Stimulated activated CD4-positive, alpha-beta T cell treated with anti-CD3 and anti-CD28 coated beads, Interleukin-2, amount 100 ng/mL, for 48 hours (primary cell): ENCODE measurements around the gene EIF4E3.

Experiments
- DNase-seq, 2 donors: peaks; one replicate each; pipeline ENCODE4 v3.0.0-alpha.2; 2020

EIF4E3 gene

DNA sequence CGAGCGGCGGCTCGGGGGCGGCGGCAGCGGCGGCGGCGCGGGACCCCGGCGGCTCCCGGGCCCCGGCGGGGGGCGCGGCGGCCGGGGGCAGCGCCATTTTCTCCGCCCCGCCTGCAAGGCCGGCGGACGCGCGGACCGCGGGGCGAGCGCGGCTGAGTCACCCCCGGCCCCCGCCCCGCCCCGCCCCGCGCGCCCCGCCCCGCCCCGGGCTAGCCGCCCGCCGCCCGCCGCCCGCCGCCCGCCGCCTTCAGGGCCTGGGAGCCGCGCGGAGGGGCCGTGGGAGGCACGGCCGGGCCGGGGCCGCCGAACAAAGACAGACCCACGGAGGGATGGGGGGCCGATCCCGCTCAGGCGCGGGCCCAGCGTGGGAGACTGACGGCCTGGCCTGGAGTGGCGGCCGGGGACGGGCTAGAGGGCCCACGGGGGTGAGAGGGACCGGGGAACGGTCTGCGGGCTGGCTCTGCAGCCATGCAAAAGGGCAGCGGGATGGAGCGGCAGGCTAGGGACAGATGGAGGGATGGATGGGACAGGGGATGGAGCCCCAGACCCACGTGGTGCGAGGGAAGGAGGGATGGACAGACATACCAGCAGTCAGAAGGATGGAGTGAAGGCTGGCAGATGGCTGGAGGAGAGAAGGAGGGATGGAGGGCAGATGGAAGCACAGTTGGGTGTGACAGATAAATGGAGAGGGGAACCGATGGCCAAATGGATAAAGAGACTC, at the start of gene EIF4E3:
TSS of gene EIF4E3 (minus strand) at position 132 of the 721 bp plus-strand sequence. CDS start at position 97, 35 bp downstream.
- peak in 1 of 2 donors; percentile 34 for DNase-seq

DNA sequence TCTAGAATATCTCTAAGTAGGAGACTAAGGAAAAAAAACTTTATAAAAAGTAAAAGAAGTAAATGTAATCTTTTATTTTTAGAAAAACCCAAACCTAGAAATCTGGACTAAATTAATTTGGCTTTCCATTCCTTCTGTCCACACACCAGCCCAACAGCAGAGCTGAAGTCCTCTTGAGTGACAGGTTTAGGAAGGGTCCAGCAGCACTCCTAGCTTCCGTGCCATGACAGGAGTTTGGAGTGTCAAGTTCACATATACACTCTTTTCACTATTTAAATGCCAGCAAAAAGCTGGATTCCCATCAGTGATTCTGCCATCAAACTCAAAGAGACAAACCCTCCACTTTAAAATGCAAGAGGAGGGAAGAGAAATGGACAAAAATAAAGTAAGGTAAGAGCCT, 46.7 kb upstream of the EIF4E3 start:
- no peak for DNase-seq

DNA sequence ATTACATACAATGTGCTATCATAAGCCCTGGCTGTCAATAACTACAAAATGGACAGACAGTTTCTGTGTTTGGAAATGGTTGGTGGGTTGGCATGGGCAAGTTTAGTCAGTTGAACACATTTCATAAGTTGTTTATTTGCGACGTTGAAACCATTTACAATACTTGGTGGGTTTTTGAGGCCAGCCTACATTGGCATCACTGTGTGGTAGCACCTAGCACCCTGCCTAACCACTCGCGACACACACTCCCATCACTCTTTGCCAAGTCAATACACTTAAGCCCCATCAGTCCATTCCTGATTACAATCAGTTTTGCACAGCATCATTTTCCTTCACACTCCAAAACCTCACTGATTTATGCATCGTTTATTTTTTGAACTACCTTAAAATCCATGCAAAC, 45.9 kb upstream of the EIF4E3 start:
- DNase-seq: no peak

DNA sequence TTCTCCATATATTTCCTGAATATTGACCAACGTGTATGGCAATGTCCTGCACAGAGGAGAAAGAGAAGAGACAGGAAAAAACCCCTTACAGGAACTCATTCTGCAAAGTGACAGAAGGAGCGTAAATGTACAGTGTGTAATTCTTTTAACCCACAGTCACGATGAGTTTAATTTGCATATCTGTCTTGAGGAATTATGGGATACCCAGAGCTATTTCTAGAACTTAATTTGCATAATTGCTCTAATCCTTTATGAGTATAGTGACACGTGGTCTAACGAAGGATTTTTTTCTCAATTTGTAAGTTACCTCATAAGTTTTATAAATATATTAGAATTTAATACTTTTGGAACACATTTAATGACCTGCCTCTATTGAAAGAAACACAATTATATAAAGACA, 38.2 kb upstream of the EIF4E3 start:
- no peak for DNase-seq

DNA sequence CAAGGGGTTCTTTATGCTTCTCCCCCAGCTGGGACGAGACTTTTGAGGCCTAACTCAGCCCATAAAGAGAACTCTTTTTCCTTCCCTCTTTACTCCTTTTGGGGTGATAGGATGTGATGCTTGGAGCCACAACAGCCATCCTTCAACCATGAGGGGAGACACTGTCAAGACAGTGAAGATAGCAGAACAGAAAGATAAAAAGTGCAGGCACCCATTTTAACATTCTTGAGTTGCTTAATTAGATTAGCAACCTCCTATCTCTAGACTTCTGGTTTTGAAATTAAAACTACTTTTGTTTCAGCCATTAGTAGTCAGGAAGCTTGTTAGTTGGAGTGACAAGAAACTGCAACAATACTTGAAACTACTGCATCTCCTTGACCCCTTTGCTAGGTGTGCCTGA, 34.9 kb upstream of the EIF4E3 start:
- DNase-seq: no peak

DNA sequence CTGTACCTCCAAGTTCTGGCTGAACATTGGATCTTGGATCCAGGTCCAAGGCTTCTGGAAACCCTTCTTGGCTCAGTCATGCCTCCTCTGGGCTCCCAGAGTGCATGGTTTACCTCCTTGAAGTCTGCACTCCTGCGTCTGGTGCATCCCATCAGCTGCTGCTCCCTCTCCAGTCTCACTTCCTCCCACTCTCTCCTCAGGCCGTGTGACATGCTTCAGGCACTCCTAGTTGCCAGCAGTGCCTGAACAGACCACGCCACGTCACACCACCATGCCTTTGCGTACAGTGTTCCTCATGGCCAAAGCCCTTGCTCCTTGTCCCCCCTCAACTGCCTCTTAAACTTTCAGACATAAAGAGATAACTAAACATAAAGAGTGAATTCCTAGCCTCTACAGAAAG, 34.2 kb upstream of the EIF4E3 start:
- no peak for DNase-seq

DNA sequence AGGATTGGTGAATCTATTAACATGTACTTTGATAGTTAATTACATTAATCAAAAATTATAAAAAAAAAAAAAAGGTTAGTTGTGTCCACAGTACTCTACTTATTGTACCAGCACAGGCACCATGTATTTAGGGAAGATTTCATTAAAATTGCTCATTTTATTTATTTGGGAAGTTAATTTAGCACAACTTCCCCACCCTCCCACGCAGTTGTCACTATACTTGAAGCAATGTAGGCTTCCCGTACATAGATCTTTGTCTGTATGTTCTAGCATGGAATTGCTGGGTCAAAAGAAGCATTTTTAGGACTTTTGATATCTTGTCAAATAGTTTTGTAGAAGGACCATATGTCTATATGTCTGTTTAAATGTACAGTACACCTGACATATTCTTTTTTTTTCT, 32.9 kb upstream of the EIF4E3 start:
- no peak for DNase-seq

- DNase-seq: no peak
These were observed 29.5 kb upstream of the EIF4E3 start for GRCh38 chr3:71754610-71755253.

DNA sequence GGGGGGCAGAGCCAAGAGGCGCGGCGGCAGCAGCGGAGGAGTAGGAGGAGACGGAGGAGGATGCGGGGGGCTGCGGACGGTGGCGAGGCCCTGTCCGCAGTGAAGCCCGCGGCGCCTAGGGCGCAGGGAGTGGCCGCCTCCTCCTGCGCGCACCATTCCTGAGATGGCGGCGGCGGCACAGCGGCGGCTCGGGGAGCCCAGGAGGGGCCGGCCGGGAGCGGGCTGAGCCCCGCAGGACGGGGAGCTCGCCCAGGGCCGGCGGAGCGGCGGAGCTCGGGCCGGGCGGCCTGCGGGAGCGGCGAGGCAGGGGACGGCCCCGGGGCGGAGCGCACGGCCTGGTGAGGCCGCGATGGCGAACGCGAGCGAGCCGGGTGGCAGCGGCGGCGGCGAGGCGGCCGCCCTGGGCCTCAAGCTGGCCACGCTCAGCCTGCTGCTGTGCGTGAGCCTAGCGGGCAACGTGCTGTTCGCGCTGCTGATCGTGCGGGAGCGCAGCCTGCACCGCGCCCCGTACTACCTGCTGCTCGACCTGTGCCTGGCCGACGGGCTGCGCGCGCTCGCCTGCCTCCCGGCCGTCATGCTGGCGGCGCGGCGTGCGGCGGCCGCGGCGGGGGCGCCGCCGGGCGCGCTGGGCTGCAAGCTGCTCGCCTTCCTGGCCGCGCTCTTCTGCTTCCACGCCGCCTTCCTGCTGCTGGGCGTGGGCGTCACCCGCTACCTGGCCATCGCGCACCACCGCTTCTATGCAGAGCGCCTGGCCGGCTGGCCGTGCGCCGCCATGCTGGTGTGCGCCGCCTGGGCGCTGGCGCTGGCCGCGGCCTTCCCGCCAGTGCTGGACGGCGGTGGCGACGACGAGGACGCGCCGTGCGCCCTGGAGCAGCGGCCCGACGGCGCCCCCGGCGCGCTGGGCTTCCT, 28.8 kb upstream of the EIF4E3 start, which contains the start of gene GPR27:
TSS of gene GPR27 (plus strand) at position 155 of the 909 bp plus-strand sequence. CDS start at position 350, 195 bp downstream.
- peak in 1 of 2 donors; percentile 23 for DNase-seq

GRCh38 chr3:71752831-71753700, 27.9 kb upstream of the EIF4E3 start:
- DNase-seq: no peak

GRCh38 chr3:71751602-71752001, 26.4 kb upstream of the EIF4E3 start:
- no peak for DNase-seq

DNA sequence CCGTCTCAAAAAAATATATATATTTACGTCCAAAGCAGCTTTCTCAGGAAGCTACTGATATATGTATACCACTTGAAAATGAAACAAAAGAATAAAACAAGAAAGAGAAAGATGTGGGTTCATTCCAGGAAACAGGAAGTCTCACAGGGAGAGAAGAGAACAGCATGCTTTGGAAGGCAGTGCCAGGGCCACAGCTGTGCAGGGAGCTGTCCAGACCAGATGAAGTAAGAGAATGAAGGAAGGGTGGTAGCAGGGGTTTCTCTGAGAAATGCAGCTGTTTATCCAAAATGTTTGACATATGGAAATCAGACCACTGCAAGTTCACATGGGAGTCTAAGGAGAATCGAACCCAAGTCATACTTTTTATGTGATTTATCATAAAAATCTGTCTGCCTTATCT, 19.5 kb upstream of the EIF4E3 start:
- DNase-seq: no peak

DNA sequence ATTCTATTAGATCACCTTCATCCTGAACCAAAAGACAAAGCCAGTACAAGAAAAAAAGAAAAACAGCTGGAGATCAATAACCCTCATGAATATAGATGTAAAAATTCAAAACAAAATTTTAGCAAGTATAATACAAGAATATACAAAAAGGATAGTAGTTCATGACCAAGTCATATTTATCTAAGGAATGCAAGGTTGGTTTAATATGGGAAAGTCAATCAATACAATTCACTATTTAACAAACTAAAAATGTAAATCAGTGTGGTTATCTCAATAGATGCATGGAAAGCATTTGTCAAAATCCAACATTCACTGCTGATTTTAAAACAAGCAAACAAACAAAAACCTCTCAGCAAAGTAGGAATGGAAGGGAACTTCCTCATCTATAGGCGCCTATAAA, 17.4 kb upstream of the EIF4E3 start:
- no peak for DNase-seq

- DNase-seq: no peak
These were observed 9.7 kb upstream of the EIF4E3 start for GRCh38 chr3:71734881-71735280.

DNA sequence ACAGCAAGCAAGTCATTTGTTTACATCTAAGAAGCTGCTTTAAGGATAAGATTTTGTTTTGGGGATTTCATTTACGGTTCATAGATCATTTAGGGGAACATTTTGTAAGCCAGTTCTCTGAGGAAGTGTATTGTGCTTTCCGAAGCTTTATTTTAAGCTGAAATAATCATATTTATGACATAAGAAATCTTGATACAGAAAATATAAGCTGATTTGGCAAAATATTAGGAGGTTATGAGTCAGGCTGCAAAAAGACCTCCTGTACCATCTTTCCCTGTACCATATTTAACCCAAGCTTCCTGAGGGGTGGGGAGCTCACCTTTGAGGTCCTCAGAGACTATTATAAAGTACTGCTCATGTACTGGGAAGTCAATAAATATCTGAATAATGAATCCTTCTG, 8.1 kb upstream of the EIF4E3 start:
- DNase-seq: no peak

GRCh38 chr3:71732637-71733036, 7.4 kb upstream of the EIF4E3 start:
- DNase-seq: no peak

DNA sequence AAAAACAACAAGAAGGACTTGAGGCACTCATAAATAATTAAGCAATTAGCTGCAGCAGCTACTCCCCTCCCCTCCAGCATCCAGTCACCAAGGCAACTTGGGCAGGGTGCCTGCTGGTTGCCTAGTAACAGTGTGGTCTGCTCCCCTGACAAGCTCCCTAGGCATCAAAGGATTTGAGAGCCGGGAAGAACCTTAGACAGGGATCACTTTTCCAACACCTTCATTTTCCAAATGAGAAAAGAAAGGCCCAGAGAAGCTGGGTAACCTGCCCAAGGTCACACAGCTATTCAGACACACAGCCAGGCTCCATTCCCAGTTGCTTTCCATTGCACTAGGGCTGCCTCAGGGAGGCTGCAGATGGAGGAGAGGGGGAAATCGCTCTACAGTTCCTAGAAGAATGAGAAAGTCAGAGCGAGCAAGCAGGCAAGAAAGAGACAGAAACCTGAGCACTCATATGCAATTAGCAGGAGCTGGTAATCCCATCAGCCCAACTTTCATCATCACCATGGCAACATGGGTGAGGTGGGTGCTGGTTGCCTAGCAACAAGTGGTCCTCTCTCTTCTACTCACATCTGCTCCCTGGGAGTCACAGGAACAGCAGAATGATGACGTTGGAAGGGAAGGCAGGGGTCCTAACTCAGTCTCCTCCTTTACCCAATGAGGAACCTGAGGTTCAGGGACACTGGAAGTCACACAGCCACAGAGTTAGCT, 3.6 kb upstream of the EIF4E3 start:
- DNase-seq: no peak

- no peak for DNase-seq
These were observed 944 bp upstream of the EIF4E3 start for GRCh38 chr3:71726146-71726545.

GRCh38 chr3:71724584-71725270, 475 bp downstream of the EIF4E3 start:
- DNase-seq: peak in 1 of 2 donors; percentile 37

DNA sequence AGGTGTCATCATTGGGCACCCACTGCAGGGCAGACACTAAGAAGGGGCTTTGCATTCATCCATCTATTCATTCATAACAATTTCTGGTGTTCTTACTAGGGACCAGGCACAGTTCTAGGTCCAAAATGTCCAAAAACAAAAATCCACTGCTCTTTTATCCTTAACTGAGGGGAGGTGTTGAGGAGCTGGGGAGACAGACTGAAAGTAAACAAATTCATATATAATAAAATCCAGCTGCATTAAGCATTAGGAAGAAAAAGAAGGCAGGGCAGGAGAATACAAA, 1.1 kb downstream of the EIF4E3 start:
- no peak for DNase-seq

DNA sequence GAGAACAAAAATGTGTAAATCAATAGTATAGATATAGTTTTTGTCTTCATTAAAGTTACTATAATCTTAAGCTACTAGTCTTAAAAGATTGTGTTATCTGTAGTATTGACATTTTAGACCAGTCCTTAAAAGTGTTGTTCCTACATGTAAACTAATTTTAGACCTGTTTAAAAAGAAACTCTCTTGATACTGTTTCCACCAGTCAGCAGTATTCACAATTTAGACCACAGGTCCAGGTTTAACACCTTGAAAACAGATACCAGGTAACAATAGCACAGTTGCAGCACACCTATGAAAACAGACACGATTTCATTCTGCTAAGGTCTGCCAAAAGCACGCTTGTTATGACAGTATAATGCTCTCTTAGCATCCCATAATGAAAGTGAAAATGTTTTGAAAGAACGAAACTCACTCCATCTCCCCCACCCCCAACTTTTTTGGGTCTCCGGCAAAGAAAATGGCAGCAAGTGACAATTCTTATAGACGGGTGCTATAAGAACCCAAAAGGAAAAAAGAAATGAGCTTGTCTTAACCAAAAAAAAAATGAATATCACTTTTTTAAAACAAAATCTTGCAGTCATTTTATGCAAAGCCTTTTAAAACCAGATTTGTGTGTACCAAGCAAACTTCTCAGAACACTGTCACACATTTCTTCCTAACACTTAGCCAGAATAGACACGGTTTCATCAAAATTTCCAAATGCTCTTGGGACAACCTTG, 1.6 kb downstream of the EIF4E3 start:
- no peak for DNase-seq
